ENCODE measurements around the gene PDZD2. TPM values are rescaled to one million over a fixed set of nuclear protein-coding genes. Genes with fewer than 3 reads are reported as not detected.
"Not testable (repeated sequence)": the region's sequence is repeated elsewhere in the genome, so short reads cannot be mapped to it uniquely, and the experiment has no call there.

PDZD2 gene
- polyA plus RNA-seq, 1 donor from 2014 or later, result 3.1 TPM

DNA sequence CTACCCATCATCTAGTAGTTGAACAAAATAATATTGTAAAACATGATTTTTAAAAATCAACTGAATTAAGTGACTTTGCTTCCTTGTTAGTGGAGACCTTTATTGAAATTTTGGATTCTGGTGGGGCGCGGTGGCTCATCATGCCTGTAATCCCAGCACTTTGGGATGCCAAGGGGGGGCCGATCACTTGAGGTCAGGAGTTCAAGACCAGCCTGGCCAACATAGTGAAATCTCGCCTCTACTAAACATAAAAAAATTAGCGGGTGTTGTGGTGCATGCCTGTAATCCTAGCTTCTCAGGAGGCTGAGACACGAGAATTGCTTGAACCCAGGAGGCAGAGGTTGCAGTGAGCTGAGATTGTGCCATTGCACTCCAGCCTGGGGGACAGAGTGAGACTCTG is 439.9 kb downstream of the PDZD2 start:
- not testable (repeated sequence) for H3K27me3 ChIP-seq (ENCODE audit: insufficient read depth, low read depth, low read length); H3K27ac ChIP-seq (ENCODE audit: low read length); H3K9ac ChIP-seq (ENCODE audit: low read length); H3K9me2 ChIP-seq (ENCODE audit: insufficient read depth, low read length); H4K20me1 ChIP-seq (ENCODE audit: insufficient read depth); H3K36me3 ChIP-seq (ENCODE audit: insufficient read depth, low read length); H3F3A ChIP-seq (ENCODE audit: insufficient read depth, low read length, poor library complexity, severe bottlenecking); H3K4me3 ChIP-seq (ENCODE audit: low read length); H3K9me3 ChIP-seq (ENCODE audit: low read length); H2AFZ ChIP-seq (ENCODE audit: low read depth, low read length); H3K4me2 ChIP-seq (ENCODE audit: low read length); H3K79me2 ChIP-seq (replicated peaks; ENCODE audit: insufficient read depth, low read length)

GRCh38 chr5:32080565-32080964 is 441.6 kb downstream of the PDZD2 start:
- not testable (repeated sequence) for H3K4me2 ChIP-seq (ENCODE audit: low read length); H3K9ac ChIP-seq (ENCODE audit: low read length); H4K20me1 ChIP-seq (ENCODE audit: insufficient read depth); H3F3A ChIP-seq (ENCODE audit: insufficient read depth, low read length, poor library complexity, severe bottlenecking); H3K27me3 ChIP-seq (ENCODE audit: insufficient read depth, low read depth, low read length); H3K4me3 ChIP-seq (ENCODE audit: low read length); H2AFZ ChIP-seq (ENCODE audit: low read depth, low read length); H3K27ac ChIP-seq (ENCODE audit: low read length); H3K79me2 ChIP-seq (replicated peaks; ENCODE audit: insufficient read depth, low read length); H3K9me3 ChIP-seq (ENCODE audit: low read length); H3K36me3 ChIP-seq (ENCODE audit: insufficient read depth, low read length); H3K9me2 ChIP-seq (ENCODE audit: insufficient read depth, low read length)

- Histone ChIP-seq H3K27me3 (ENCODE audit: insufficient read depth, low read depth, low read length) (no peaks in the 10 kb centered on the region), H3K27ac (ENCODE audit: low read length) (no peak overlapping the region), H3K9me2 (ENCODE audit: insufficient read depth, low read length) (no peaks in the 10 kb centered on the region), H3K4me2 (ENCODE audit: low read length) (no peak overlapping the region), H3K9me3 (ENCODE audit: low read length) (no peaks in the 10 kb centered on the region), H3K36me3 (ENCODE audit: insufficient read depth, low read length) (no peaks in the 10 kb centered on the region), H4K20me1 (ENCODE audit: insufficient read depth) (no peaks in the 10 kb centered on the region), H3K79me2 (replicated peaks; ENCODE audit: insufficient read depth, low read length) (no peaks in the 10 kb centered on the region), H2AFZ (ENCODE audit: low read depth, low read length) (no peak overlapping the region), H3K9ac (ENCODE audit: low read length) (no peak overlapping the region), H3K4me3 (ENCODE audit: low read length) (no peak overlapping the region), H3F3A (ENCODE audit: insufficient read depth, low read length, poor library complexity, severe bottlenecking) (no peaks in the 10 kb centered on the region)
- no peak for TF ChIP-seq RAD21 (conservative IDR thresholded peaks at IDR 0.05)
- TF ChIP-seq SMC3 (conservative IDR thresholded peaks at IDR 0.05; ENCODE audit: poor library complexity), result no peak
- no peak for TF ChIP-seq EZH2 (IDR thresholded peaks at IDR 0.05; ENCODE audit: borderline replicate concordance, insufficient read depth, low read length, poor library complexity, severe bottlenecking)
- TF ChIP-seq TAF1 (IDR thresholded peaks at IDR 0.05; ENCODE audit: low read depth), result no peak
- no peak for TF ChIP-seq MXI1 (conservative IDR thresholded peaks at IDR 0.05; ENCODE audit: poor library complexity, severe bottlenecking)
- TF ChIP-seq REST (IDR thresholded peaks at IDR 0.05; ENCODE audit: borderline replicate concordance), result no peak
- TF ChIP-seq EP300 (conservative IDR thresholded peaks at IDR 0.05; ENCODE audit: poor library complexity, severe bottlenecking), result no peak
- TF ChIP-seq CTCF (IDR thresholded peaks at IDR 0.05; ENCODE audit: poor library complexity, severe bottlenecking), result no peak
- TF ChIP-seq POLR2AphosphoS5 (IDR thresholded peaks at IDR 0.05), result no peak
These were observed 443.8 kb downstream of the PDZD2 start for GRCh38 chr5:32082701-32083100.
